IMR-90 (cell line): ENCODE measurements around the gene DNASE1. TPM values are rescaled to one million over a fixed set of nuclear protein-coding genes. Genes with fewer than 3 reads are reported as not detected.

Source experiments
- ATAC-seq: fragments of 200-7000 bp; cut with Tn5 transposase; 2 replicates; pipeline ENCODE4 v1.9.1; 2020; ENCODE audit warnings: low read depth, mild to moderate bottlenecking, moderate library complexity
- BruUV-seq: library from RNA; stranded (reverse); fragments of 400-500 nt; replicated peaks from 2 replicates; lab custom pipeline; 2021; lab: Mats Ljungman, UMichigan
- CTCF ChIA-PET: fragments of 300-600 bp; formaldehyde crosslinking; extraction: SDS; loops from one replicate; lab custom pipeline; 2021; ENCODE audit warnings: antibody characterized with exemption; lab: Yijun Ruan, JAX
- POLR2A ChIA-PET: fragments of 300-600 bp; sonication (Branson Sonifier 250); formaldehyde crosslinking; loops from one replicate; lab custom pipeline; 2022; ENCODE audit warnings: antibody characterized with exemption; ENCODE audit not compliant: unreplicated experiment; lab: Charles Lee
- DNase-seq: peaks from one replicate; pipeline ENCODE4 v3.0.0; 2013
- H2AFZ ChIP-seq: replicated peaks from 2 replicates; pipeline ENCODE3; 2013; ENCODE audit warnings: low read length, mild to moderate bottlenecking; ENCODE audit not compliant: poor library complexity
- H2AK5ac ChIP-seq: 2 replicates; pipeline ENCODE4 v1.6.1; 2013; ENCODE audit warnings: low read depth, low read length, inconsistent platforms
- H2AK9ac ChIP-seq: replicated peaks from 2 replicates; pipeline ENCODE3; 2013; ENCODE audit warnings: mild to moderate bottlenecking, low read depth, low read length, moderate library complexity; ENCODE audit not compliant: poor library complexity
- H2BK120ac ChIP-seq: 2 replicates; pipeline ENCODE4 v1.6.1; 2013; ENCODE audit warnings: low read depth, low read length, inconsistent platforms
- H2BK15ac ChIP-seq: 3 replicates; pipeline ENCODE4 v1.6.1; 2013; ENCODE audit warnings: low read depth, low read length, inconsistent platforms
- H2BK20ac ChIP-seq: 2 replicates; pipeline ENCODE4 v1.6.1; 2013; ENCODE audit warnings: low read depth, mild to moderate bottlenecking, inconsistent platforms, low read length, moderate library complexity
- H2BK5ac ChIP-seq: 2 replicates; pipeline ENCODE4 v1.6.1; 2013; ENCODE audit warnings: mild to moderate bottlenecking, low read depth, low read length, inconsistent platforms; ENCODE audit not compliant: poor library complexity, severe bottlenecking
- H3K14ac ChIP-seq: replicated peaks from 2 replicates; pipeline ENCODE4 v1.6.1; 2013; ENCODE audit warnings: low read depth, low read length, inconsistent platforms
- H3K18ac ChIP-seq: 2 replicates; pipeline ENCODE4 v1.6.1; 2013; ENCODE audit warnings: low read depth, low read length, control low read depth
- H3K23ac ChIP-seq: 2 replicates; pipeline ENCODE4 v1.6.1; 2013; ENCODE audit warnings: low read depth, low read length, inconsistent platforms
- H3K27ac ChIP-seq: 2 replicates; pipeline ENCODE4 v1.5.1; 2013; ENCODE audit warnings: mild to moderate bottlenecking, control low read depth, low read length; ENCODE audit not compliant: insufficient read depth
- H3K27me3 ChIP-seq: 2 replicates; pipeline ENCODE4 v1.6.1; 2013; ENCODE audit warnings: low read length; ENCODE audit not compliant: control insufficient read depth, insufficient read depth
- H3K36me3 ChIP-seq: 2 replicates; pipeline ENCODE4 v1.6.1; 2013; ENCODE audit warnings: low read length, mixed read lengths; ENCODE audit not compliant: control insufficient read depth, insufficient read depth
- H3K4ac ChIP-seq: 2 replicates; pipeline ENCODE4 v1.6.1; 2013; ENCODE audit warnings: low read depth, low read length, inconsistent platforms
- H3K4me1 ChIP-seq: 2 replicates; pipeline ENCODE4 v1.6.1; 2013; ENCODE audit warnings: low read length, mixed read lengths; ENCODE audit not compliant: control insufficient read depth, insufficient read depth
- H3K4me2 ChIP-seq: 2 replicates; pipeline ENCODE4 v1.6.1; 2013; ENCODE audit warnings: low read depth, mild to moderate bottlenecking, control low read depth, low read length, moderate library complexity
- H3K4me3 ChIP-seq: 2 replicates; pipeline ENCODE4 v1.5.1; 2013; ENCODE audit warnings: low read depth, mild to moderate bottlenecking, control low read depth, low read length, moderate library complexity; ENCODE audit not compliant: insufficient read depth
- H3K56ac ChIP-seq: 2 replicates; pipeline ENCODE4 v1.6.1; 2013; ENCODE audit warnings: low read length, inconsistent platforms; ENCODE audit not compliant: insufficient read depth; ENCODE audit errors: extremely low read depth
- H3K79me1 ChIP-seq, 2 experiments: 2 replicates each; pipeline ENCODE4 v1.6.1; 2013; ENCODE audit warnings: low read length in 2 of 2, inconsistent platforms in 1 of 2, low read depth in 1 of 2
- H3K9ac ChIP-seq: 2 replicates; pipeline ENCODE4 v1.6.1; 2013; ENCODE audit warnings: low read depth, low read length, control low read depth
- H3K9me1 ChIP-seq: 2 replicates; pipeline ENCODE4 v1.6.1; 2013; ENCODE audit warnings: low read length, inconsistent platforms; ENCODE audit not compliant: insufficient read depth
- H3K9me3 ChIP-seq: 2 replicates; pipeline ENCODE4 v1.6.1; 2013; ENCODE audit warnings: low read length; ENCODE audit not compliant: control insufficient read depth, insufficient read depth
- H4K20me1 ChIP-seq: 2 replicates; pipeline ENCODE4 v1.6.1; 2013; ENCODE audit warnings: low read length, inconsistent platforms; ENCODE audit not compliant: insufficient read depth
- H4K5ac ChIP-seq: 2 replicates; pipeline ENCODE4 v1.6.1; 2013; ENCODE audit warnings: mild to moderate bottlenecking, low read depth, low read length, control low read depth
- H4K8ac ChIP-seq, 2 experiments: 2 replicates each; pipeline ENCODE4 v1.6.1; 2013; ENCODE audit warnings: low read depth in 2 of 2, low read length in 2 of 2, control low read depth in 1 of 2, inconsistent platforms in 1 of 2
- H4K91ac ChIP-seq: 2 replicates; pipeline ENCODE4 v1.6.1; 2013; ENCODE audit warnings: low read depth, low read length, inconsistent platforms; ENCODE audit not compliant: insufficient read depth
- CEBPB ChIP-seq: IDR thresholded peaks from 2 replicates; pipeline ENCODE4 v1.6.1; 2012; ENCODE audit warnings: low read depth, low read length, improper control_type of control experiment
- CTCF ChIP-seq: conservative IDR thresholded peaks from 2 replicates; pipeline ENCODE4 v1.5.1; 2012; ENCODE audit warnings: mild to moderate bottlenecking, low read depth, low read length, improper control_type of control experiment
- MAFK ChIP-seq: IDR thresholded peaks from 2 replicates; pipeline ENCODE4 v1.6.1; 2012; ENCODE audit warnings: low read depth, low read length, improper control_type of control experiment
- MAZ ChIP-seq: IDR thresholded peaks from 2 replicates; pipeline ENCODE4 v1.6.1; 2012; ENCODE audit warnings: low read depth, mild to moderate bottlenecking, low read length, improper control_type of control experiment, moderate library complexity, borderline replicate concordance
- MXI1 ChIP-seq: IDR thresholded peaks from 2 replicates; pipeline ENCODE4 v1.6.1; 2012; ENCODE audit warnings: low read depth, mild to moderate bottlenecking, low read length, moderate library complexity, borderline replicate concordance
- NFE2L2 ChIP-seq: fragments of 150-350 bp; IDR thresholded peaks from 2 replicates; pipeline ENCODE4 v1.6.1; 2016; ENCODE audit warnings: low read depth, mild to moderate bottlenecking, low read length
- POLR2A ChIP-seq: IDR thresholded peaks from 2 replicates; pipeline ENCODE4 v1.6.1; 2012; ENCODE audit warnings: mild to moderate bottlenecking, low read depth, low read length
- RAD21 ChIP-seq: IDR thresholded peaks from 2 replicates; pipeline ENCODE4 v1.6.1; 2012; ENCODE audit warnings: low read length, improper control_type of control experiment
- RCOR1 ChIP-seq: IDR thresholded peaks from 2 replicates; pipeline ENCODE4 v1.6.1; 2012; ENCODE audit warnings: mild to moderate bottlenecking, low read length, improper control_type of control experiment; ENCODE audit not compliant: insufficient replicate concordance
- SMC3 ChIP-seq: fragments of 150-350 bp; IDR thresholded peaks from 2 replicates; pipeline ENCODE4 v1.6.1; 2016; ENCODE audit warnings: low read depth, mild to moderate bottlenecking, antibody characterized with exemption, low read length, moderate library complexity
- USF2 ChIP-seq: fragments of 150-350 bp; IDR thresholded peaks from 2 replicates; pipeline ENCODE4 v1.6.1; 2017; ENCODE audit warnings: mild to moderate bottlenecking, antibody characterized with exemption, low read length, low read depth
- WGBS, 2 experiments: methylation state at CpG; one replicate each; pipeline versions ENCODE4 v1.1.5 to v1.1.7; 2013; ENCODE audit warnings: missing lambda C conversion rate in 2 of 2; ENCODE audit not compliant: insufficient read length in 1 of 2; ENCODE audit errors: extremely low coverage in 2 of 2; 5-methylcytosine and 5-hydroxymethylcytosine counted together
- dilution Hi-C: fragments of 300-500 bp; cut with HindIII; formaldehyde crosslinking; loops from one replicate; pipeline ENCODE4 v1.14.3; 2018; ENCODE audit warnings: low sequenced_read_pairs; ENCODE audit not compliant: unreplicated experiment
- in situ Hi-C: fragments of 300-500 bp; cut with MboI; formaldehyde crosslinking; loops from 3 replicates; pipeline ENCODE4 v1.14.3; 2019; ENCODE audit warnings: low sequenced_read_pairs, inconsistent platforms, mixed read lengths
- intact Hi-C: fragments of 100-400 bp; cut with micrococcal nuclease; formaldehyde crosslinking; loops from 2 replicates; pipeline ENCODE4 v1.10.0; 2022
- polyA plus RNA-seq, 3 experiments: library from polyadenylated mRNA; depleted of rRNA; stranded (reverse); fragments of >200 nt; gene quantifications; 2 replicates each; pipeline ENCODE4 v1.2.3, GENCODE V29; 2012; ENCODE audit warnings: low replicate concordance in 1 of 3
- total RNA-seq: library from RNA; depleted of rRNA; stranded (reverse); fragments of >200 nt; gene quantifications from 2 replicates; pipeline ENCODE4 v1.2.3, GENCODE V29; 2012

The DNASE1 gene
- total and polyA plus RNA-seq, 2 of the 4 experiments (the other 2 are of a cell fraction): 5.4 to 15.9 TPM

- Histone ChIP-seq H2AFZ (no peak overlapping the region), H3K23ac (no peak overlapping the region), H3K27me3 (no peaks in the 10 kb centered on the region), H2AK5ac (no peak overlapping the region), H3K14ac (no peak overlapping the region), H2BK15ac (no peak overlapping the region), H3K4me3 (no peak overlapping the region), H4K20me1 (0 out of 2 replicates have a peak, but pooled peaks cover 5% of the 10 kb centered on the region), H4K8ac (no peak overlapping the region), H2BK5ac (no peak overlapping the region), H2BK120ac (no peak overlapping the region), H3K9me1 (0 out of 2 replicates have a peak, but pooled peaks cover 3% of the 10 kb centered on the region), H3K9ac (no peak overlapping the region), H3K56ac (no peak overlapping the region), H3K4me1 (peaks cover 4% of the 10 kb centered on the region; the same call in 1 of the 2 replicates), H4K91ac (no peak overlapping the region), H3K4me2 (no peak overlapping the region), H3K36me3 (no peaks in the 10 kb centered on the region), H2AK9ac (no peak overlapping the region), H3K27ac (no peak overlapping the region), H3K79me1 (peaks cover 32 to 50% of the 10 kb centered on the region in 2 experiments), H3K18ac (no peak overlapping the region), H3K4ac (no peak overlapping the region), H2BK20ac (no peak overlapping the region), H3K9me3 (no peaks in the 10 kb centered on the region), H4K5ac (no peak overlapping the region)
- ChIA-PET CTCF (interaction anchor here (0.8 kb wide), 1 partner anchor 9 kb away, joined by 4 read pairs; no protein-coding TSS in a partner anchor), POLR2A (no interaction called here)
- in situ Hi-C loops: no loop called here
- no TSS peak for BruUV-seq
- ATAC-seq: no peak
- peak; percentile 9 for DNase-seq
- no peak for TF ChIP-seq RAD21
- no peak for TF ChIP-seq CTCF
- TF ChIP-seq POLR2A: no peak
- TF ChIP-seq RCOR1: no peak
- TF ChIP-seq CEBPB: no peak
- TF ChIP-seq SMC3: no peak
- no peak for TF ChIP-seq MXI1
- no peak for TF ChIP-seq MAFK
- TF ChIP-seq USF2: no peak
- no peak for TF ChIP-seq MAZ
- TF ChIP-seq NFE2L2: no peak
- intact Hi-C loops: loop anchor here (10.0 kb wide), 2 partner anchors 416 to 556 kb away; partner anchors contain the start of gene ADCY9
- WGBS, 2 experiments: 100% methylated on average over 1 of the region's 4 CpGs; no CpG with 5 or more reads in 1 of the 2 experiments
- dilution Hi-C loops: no loop called here
Observed at GRCh38 chr16:3698941-3699340, 44.5 kb downstream of the DNASE1 start.
